A673 (cell line): ENCODE measurements around the gene RNF13.

ENCODE experiments used
- EZH2 ChIP-seq: fragments of 200-600 bp; sonication (generic); IDR thresholded peaks from 2 replicates; pipeline ENCODE4 v1.6.1; 2017; ENCODE audit warnings: borderline replicate concordance, low read depth, mild to moderate bottlenecking, mixed read lengths, antibody characterized with exemption, low read length; ENCODE audit not compliant: poor library complexity, severe bottlenecking
- TF ChIP-seq, protein P1 (sequence below): fragments of 300-800, 200-600 bp; sonication (generic); conservative IDR thresholded peaks from 2 replicates; pipeline ENCODE4 v1.5.1; 2017; ENCODE audit warnings: low read depth, mild to moderate bottlenecking, antibody characterized with exemption, low read length, moderate library complexity, mixed read lengths

GRCh38 chr3:149949181-149949580 is 136.2 kb downstream of the RNF13 start:
- no peak for TF ChIP-seq EZH2
- TF ChIP-seq, protein P1, sequence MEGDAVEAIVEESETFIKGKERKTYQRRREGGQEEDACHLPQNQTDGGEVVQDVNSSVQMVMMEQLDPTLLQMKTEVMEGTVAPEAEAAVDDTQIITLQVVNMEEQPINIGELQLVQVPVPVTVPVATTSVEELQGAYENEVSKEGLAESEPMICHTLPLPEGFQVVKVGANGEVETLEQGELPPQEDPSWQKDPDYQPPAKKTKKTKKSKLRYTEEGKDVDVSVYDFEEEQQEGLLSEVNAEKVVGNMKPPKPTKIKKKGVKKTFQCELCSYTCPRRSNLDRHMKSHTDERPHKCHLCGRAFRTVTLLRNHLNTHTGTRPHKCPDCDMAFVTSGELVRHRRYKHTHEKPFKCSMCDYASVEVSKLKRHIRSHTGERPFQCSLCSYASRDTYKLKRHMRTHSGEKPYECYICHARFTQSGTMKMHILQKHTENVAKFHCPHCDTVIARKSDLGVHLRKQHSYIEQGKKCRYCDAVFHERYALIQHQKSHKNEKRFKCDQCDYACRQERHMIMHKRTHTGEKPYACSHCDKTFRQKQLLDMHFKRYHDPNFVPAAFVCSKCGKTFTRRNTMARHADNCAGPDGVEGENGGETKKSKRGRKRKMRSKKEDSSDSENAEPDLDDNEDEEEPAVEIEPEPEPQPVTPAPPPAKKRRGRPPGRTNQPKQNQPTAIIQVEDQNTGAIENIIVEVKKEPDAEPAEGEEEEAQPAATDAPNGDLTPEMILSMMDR: no peak
